Measurements from ENCODE around the gene UGT1A5.
"Not testable (repeated sequence)": the region's sequence is repeated elsewhere in the genome, so short reads cannot be mapped to it uniquely, and the experiment has no call there.

The UGT1A5 gene

GRCh38 chr2:233746475-233747282 is 34.0 kb downstream of the UGT1A5 start:
- TF ChIP-seq CTCF (IDR thresholded peaks at IDR 0.05; ENCODE audit: low read depth, low read length, missing control alignments), result no peak
- DNase-seq (ENCODE audit: low read depth), result no peak
- H3K4me3 ChIP-seq (ENCODE audit: low read depth, low read length), result no peak overlapping the region

GRCh38 chr2:233747283-233747544 is 34.5 kb downstream of the UGT1A5 start:
- DNase-seq (ENCODE audit: low read depth), result no peak

GRCh38 chr2:233750689-233751088 is 38.0 kb downstream of the UGT1A5 start:
- not testable (repeated sequence) for H3K4me3 ChIP-seq (ENCODE audit: low read depth, low read length); DNase-seq (ENCODE audit: low read depth)

More at GRCh38 chr2:233747283-233747544, 34.5 kb downstream of the UGT1A5 start:
- no peak for TF ChIP-seq CTCF (IDR thresholded peaks at IDR 0.05; ENCODE audit: low read depth, low read length, missing control alignments)
- H3K4me3 ChIP-seq (ENCODE audit: low read depth, low read length), result no peak overlapping the region

GRCh38 chr2:233751212-233752009 is 38.7 kb downstream of the UGT1A5 start:
- not testable (repeated sequence) for DNase-seq (ENCODE audit: low read depth)

GRCh38 chr2:233754872-233755611 is 42.3 kb downstream of the UGT1A5 start:
- no peak for DNase-seq (ENCODE audit: low read depth)
- TF ChIP-seq CTCF (IDR thresholded peaks at IDR 0.05; ENCODE audit: low read depth, low read length, missing control alignments), result no peak
- H3K4me3 ChIP-seq (ENCODE audit: low read depth, low read length), result no peak overlapping the region

More at GRCh38 chr2:233751212-233752009, 38.7 kb downstream of the UGT1A5 start:
- not testable (repeated sequence) for H3K4me3 ChIP-seq (ENCODE audit: low read depth, low read length)

GRCh38 chr2:233756429-233757081 is 43.8 kb downstream of the UGT1A5 start:
- no peak overlapping the region for H3K4me3 ChIP-seq (ENCODE audit: low read depth, low read length)
- DNase-seq (ENCODE audit: low read depth), result no peak
- no peak for TF ChIP-seq CTCF (IDR thresholded peaks at IDR 0.05; ENCODE audit: low read depth, low read length, missing control alignments)

GRCh38 chr2:233758141-233758540 is 45.4 kb downstream of the UGT1A5 start:
- TF ChIP-seq CTCF (IDR thresholded peaks at IDR 0.05; ENCODE audit: low read depth, low read length, missing control alignments), result no peak
- DNase-seq (ENCODE audit: low read depth), result no peak
- H3K4me3 ChIP-seq (ENCODE audit: low read depth, low read length), result no peak overlapping the region

All from GM12864 (cell line).